ENCODE data around the gene WDR5. TPM values are rescaled to one million over a fixed set of nuclear protein-coding genes. Genes with fewer than 3 reads are reported as not detected.

Gene WDR5
- total RNA-seq, 1 experiment from 2014 or later: 29.1 TPM

- ChIA-PET POLR2A (ENCODE audit: unreplicated experiment) (no interaction called here), CTCF (interaction anchor here (0.5 kb wide), 1 partner anchor 480 kb away, joined by 3 read pairs; no protein-coding TSS in a partner anchor)
- TF ChIP-seq CTCF (conservative IDR thresholded peaks at IDR 0.05; ENCODE audit: low read depth, low read length) (peak; percentile 32), EZH2 (IDR thresholded peaks at IDR 0.05; ENCODE audit: low read length, unreplicated experiment) (no peak), EZH2phosphoT487 (IDR thresholded peaks at IDR 0.05; ENCODE audit: borderline replicate concordance, low read length) (no peak)
- H3K9me3 ChIP-seq (ENCODE audit: low read length): no peaks in the 10 kb centered on the region
- no peaks in the 10 kb centered on the region for H3K9me2 ChIP-seq (replicated peaks; ENCODE audit: low read length)
- no peak overlapping the region for H3K9ac ChIP-seq (ENCODE audit: low read length)
- H3F3A ChIP-seq (ENCODE audit: low read length, unreplicated experiment): no peaks in the 10 kb centered on the region
- DNase-seq: no peak
- no peak overlapping the region for H3K4me3 ChIP-seq (ENCODE audit: low read length)
- H3K79me2 ChIP-seq (ENCODE audit: low read length): no peaks in the 10 kb centered on the region
- no peaks in the 10 kb centered on the region for H3K36me3 ChIP-seq (ENCODE audit: low read depth, low read length)
- intact Hi-C loops (cut with micrococcal nuclease): no loop called here
- no TSS peak for BruUV-seq (replicated peaks)
- H2AFZ ChIP-seq (ENCODE audit: low read length): no peak overlapping the region
- ATAC-seq: no peak
- H3K4me1 ChIP-seq (ENCODE audit: insufficient read depth, low read length): no peaks in the 10 kb centered on the region; the same call in 1 of the 2 replicates
- no peaks in the 10 kb centered on the region for H4K20me1 ChIP-seq (ENCODE audit: low read length)
- H3K4me2 ChIP-seq (ENCODE audit: low read length): no peak overlapping the region
- H3K27me3 ChIP-seq (ENCODE audit: low read length): no peaks in the 10 kb centered on the region
- no peak overlapping the region for H3K27ac ChIP-seq (ENCODE audit: low read length)
Observed at GRCh38 chr9:134168757-134169550, 33.1 kb downstream of the WDR5 start.

- Histone ChIP-seq H3F3A (ENCODE audit: low read length, unreplicated experiment) (no peaks in the 10 kb centered on the region), H3K9me3 (ENCODE audit: low read length) (no peaks in the 10 kb centered on the region), H3K4me1 (ENCODE audit: insufficient read depth, low read length) (no peaks in the 10 kb centered on the region; the same call in 1 of the 2 replicates), H4K20me1 (ENCODE audit: low read length) (no peaks in the 10 kb centered on the region), H3K9me2 (replicated peaks; ENCODE audit: low read length) (no peaks in the 10 kb centered on the region), H3K27ac (ENCODE audit: low read length) (no peak overlapping the region), H3K9ac (ENCODE audit: low read length) (no peak overlapping the region), H3K27me3 (ENCODE audit: low read length) (no peaks in the 10 kb centered on the region), H3K36me3 (ENCODE audit: low read depth, low read length) (no peaks in the 10 kb centered on the region), H2AFZ (ENCODE audit: low read length) (no peak overlapping the region), H3K79me2 (ENCODE audit: low read length) (no peaks in the 10 kb centered on the region), H3K4me3 (ENCODE audit: low read length) (no peak overlapping the region), H3K4me2 (ENCODE audit: low read length) (no peak overlapping the region)
- ATAC-seq (no peak), DNase-seq (no peak)
- intact Hi-C loops (cut with micrococcal nuclease): loop anchor here (1.0 to 2.0 kb wide), 2 partner anchors 159 to 273 kb away; no protein-coding TSS in a partner anchor
- ChIA-PET POLR2A (ENCODE audit: unreplicated experiment) (no interaction called here), CTCF (interaction anchor here (0.7 kb wide), 1 partner anchor 215 kb away, joined by 6 read pairs; no protein-coding TSS in a partner anchor)
- TF ChIP-seq EZH2phosphoT487 (IDR thresholded peaks at IDR 0.05; ENCODE audit: borderline replicate concordance, low read length): no peak
- TF ChIP-seq CTCF (conservative IDR thresholded peaks at IDR 0.05; ENCODE audit: low read depth, low read length): no peak
- no TSS peak for BruUV-seq (replicated peaks)
Observed at GRCh38 chr9:134169724-134170401, 34.0 kb downstream of the WDR5 start.
